ENCODE data around the gene DMRT2.

The DMRT2 gene

GRCh38 chr9:1085086-1085485 lies 34.9 kb downstream of the DMRT2 start:
- no peak for DNase-seq (ENCODE audit: low read depth)
- TF ChIP-seq CTCF (IDR thresholded peaks at IDR 0.05; ENCODE audit: low read length, missing control alignments) = no peak
- no peak overlapping the region for H3K4me3 ChIP-seq (replicated peaks; ENCODE audit: low read depth, low read length)

- no peak for TF ChIP-seq CTCF (IDR thresholded peaks at IDR 0.05; ENCODE audit: low read length, missing control alignments)
- DNase-seq (ENCODE audit: low read depth) = no peak
- no peak overlapping the region for H3K4me3 ChIP-seq (replicated peaks; ENCODE audit: low read depth, low read length)
These were observed 36.4 kb downstream of the DMRT2 start for GRCh38 chr9:1086517-1086916.

DNA sequence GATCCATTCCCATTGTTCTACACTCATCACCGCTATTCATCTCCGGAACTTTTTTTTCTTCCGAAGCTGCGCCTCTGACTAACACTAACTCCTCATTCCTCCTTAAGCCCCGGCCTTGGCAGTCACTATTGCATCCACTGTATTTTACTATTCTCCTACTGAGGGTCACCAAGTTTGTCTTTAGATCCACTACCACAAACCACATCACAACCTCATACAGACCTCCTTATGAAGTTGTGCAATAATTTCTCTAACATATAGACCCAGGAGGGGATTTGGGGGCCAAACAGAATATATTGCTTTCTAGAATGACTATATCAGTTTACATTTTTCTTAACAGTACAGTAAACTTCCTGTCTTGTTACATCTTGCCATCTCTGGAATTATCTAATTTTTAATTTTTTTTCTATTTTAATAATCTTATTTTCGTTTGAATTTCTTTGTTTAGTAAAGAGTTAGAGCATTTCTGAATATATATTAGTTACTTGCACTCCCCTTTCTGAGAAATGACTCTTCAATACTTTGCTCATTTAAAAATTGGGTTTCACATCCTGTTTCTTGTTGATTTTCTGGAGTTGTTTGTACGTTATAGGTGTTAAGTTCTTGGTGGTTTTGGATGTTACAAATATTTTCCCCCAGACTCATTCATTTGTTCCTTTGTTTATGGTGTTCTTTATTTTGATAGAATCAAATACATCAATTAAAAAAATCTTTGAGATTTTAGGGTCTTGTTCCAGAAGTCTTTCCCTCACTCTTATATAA lies 37.1 kb downstream of the DMRT2 start:
- no peak overlapping the region for H3K4me3 ChIP-seq (replicated peaks; ENCODE audit: low read depth, low read length)
- no peak for TF ChIP-seq CTCF (IDR thresholded peaks at IDR 0.05; ENCODE audit: low read length, missing control alignments)
- DNase-seq (ENCODE audit: low read depth) = no peak

DNA sequence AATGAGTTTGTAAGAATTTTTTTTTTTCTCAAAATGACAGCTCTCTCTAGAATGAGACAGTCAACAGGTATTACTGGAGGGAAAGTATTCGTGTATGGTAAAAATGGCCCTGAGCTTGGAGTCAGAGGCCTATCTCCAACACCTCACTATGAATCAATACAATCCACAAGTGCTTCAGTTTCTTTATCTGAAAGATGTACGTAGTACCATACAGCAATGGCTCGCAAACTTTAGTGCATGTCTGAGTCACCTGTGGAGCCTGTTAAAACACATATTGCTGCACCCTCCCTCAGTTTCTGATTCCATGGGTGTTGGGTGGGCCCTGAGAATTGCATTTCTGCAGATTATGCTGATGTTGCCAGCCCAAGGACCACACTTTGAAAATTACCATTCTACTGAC lies 44.6 kb downstream of the DMRT2 start:
- no peak for DNase-seq (ENCODE audit: low read depth)
- TF ChIP-seq CTCF (IDR thresholded peaks at IDR 0.05; ENCODE audit: low read length, missing control alignments) = no peak
- H3K4me3 ChIP-seq (replicated peaks; ENCODE audit: low read depth, low read length) = no peak overlapping the region

DNA sequence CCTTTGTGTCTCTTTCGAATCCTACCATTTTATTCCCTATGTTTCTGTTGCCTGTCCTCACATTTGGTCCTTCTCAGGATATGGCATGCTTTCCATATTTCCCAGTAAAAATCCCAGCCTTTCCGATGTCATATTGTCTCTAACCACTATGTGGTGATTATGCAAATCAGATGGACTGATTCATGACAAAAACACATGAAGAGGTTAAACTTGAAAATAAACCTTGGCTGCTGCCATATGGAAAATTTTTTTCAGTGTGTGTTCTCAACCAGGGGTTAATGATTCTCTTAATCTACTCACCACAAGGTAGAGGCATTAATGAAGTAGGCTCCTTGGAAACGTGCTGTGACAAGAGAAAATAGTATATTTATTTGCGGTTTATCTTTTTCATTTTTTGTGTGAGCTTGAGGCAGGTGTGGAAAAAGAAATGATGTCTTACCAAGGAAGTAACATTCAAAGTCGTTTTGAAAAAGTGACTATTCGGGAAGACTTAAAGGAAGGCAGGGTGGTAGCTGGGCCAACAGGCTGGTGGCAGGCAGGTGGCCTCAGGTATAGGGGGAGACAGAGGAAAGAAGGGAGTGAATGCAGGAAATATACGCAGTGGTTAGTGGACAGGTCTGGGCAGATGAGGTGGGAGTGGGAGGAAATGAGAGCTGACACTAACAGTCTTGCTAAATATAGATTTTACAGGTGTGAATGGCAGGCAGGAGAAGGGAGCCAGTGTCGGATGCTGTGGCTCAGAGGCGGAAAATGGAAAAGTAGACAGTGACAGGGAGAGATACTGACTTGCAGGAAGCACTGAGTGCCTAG lies 46.2 kb downstream of the DMRT2 start:
- no peak overlapping the region for H3K4me3 ChIP-seq (replicated peaks; ENCODE audit: low read depth, low read length)
- TF ChIP-seq CTCF (IDR thresholded peaks at IDR 0.05; ENCODE audit: low read length, missing control alignments) = no peak
- no peak for DNase-seq (ENCODE audit: low read depth)

DNA sequence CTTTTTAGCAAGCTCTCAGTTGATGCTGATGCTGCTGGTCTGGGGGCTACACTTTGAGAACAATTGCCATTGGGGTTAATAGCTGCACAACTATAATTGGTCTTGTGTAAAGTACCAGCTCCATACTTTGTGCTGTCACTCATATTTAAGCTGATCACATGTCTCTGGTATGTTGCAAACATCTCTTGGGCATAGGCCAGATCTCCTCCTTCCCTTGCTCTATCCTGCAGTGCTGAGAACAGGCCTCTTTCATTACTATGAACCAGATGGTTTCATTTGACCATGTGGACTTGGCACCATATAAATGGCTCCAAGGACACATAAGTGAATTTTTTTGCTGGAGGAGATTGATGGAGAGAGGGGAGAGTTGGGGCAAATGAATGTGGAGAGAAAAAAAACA lies 48.4 kb downstream of the DMRT2 start:
- no peak for DNase-seq (ENCODE audit: low read depth)
- no peak overlapping the region for H3K4me3 ChIP-seq (replicated peaks; ENCODE audit: low read depth, low read length)
- no peak for TF ChIP-seq CTCF (IDR thresholded peaks at IDR 0.05; ENCODE audit: low read length, missing control alignments)
